MM.1S (cell line): ENCODE data around the gene PET117.

Experiments used
- CTCF ChIP-seq: fragments of 300-600 bp; sonication (generic); IDR thresholded peaks from 2 replicates; pipeline ENCODE4 v1.5.1; 2016; ENCODE audit warnings: antibody characterized with exemption, low read length, mixed read lengths
- EZH2 ChIP-seq: fragments of 300-600 bp; sonication (generic); optimal IDR thresholded peaks from 2 replicates; pipeline ENCODE3; 2017; ENCODE audit warnings: low read depth, mild to moderate bottlenecking, antibody characterized with exemption, low read length, mixed read lengths
- EZH2phosphoT487 ChIP-seq: fragments of 300-600 bp; sonication (generic); IDR thresholded peaks from 2 replicates; pipeline ENCODE4 v1.6.1; 2018; ENCODE audit warnings: antibody characterized with exemption, low read length

- no peak for TF ChIP-seq EZH2
- no peak for TF ChIP-seq CTCF
- no peak for TF ChIP-seq EZH2phosphoT487
Observed at GRCh38 chr20:18090044-18090443, 47.6 kb upstream of the PET117 start.
